CD4-positive, CD25-positive, alpha-beta regulatory T cell (primary cell): ENCODE measurements around the gene AFG1L. TPM values are rescaled to one million over a fixed set of nuclear protein-coding genes. Genes with fewer than 3 reads are reported as not detected.

Experiments
- ATAC-seq, 2 donors: fragments of 150-1000 bp; cut with Tn5 transposase; one replicate each; pipeline ENCODE4 v1.10.0; 2021; ENCODE audit warnings: low read depth in 2 of 2, moderate number of reproducible peaks in 2 of 2, moderate library complexity in 1 of 2
- DNase-seq, 3 donors: peaks; one replicate each; pipeline versions ENCODE4 v3.0.0 to v3.0.0-alpha.2; 2012 to 2022; ENCODE audit warnings: mixed read lengths in 1 of 3
- H3K27ac ChIP-seq: one replicate; pipeline ENCODE4 v1.7.0; 2013; ENCODE audit warnings: mild to moderate bottlenecking, low read length; ENCODE audit not compliant: insufficient read depth, poor library complexity, severe bottlenecking
- H3K27me3 ChIP-seq: one replicate; pipeline ENCODE4 v1.7.0; 2013; ENCODE audit warnings: low read length; ENCODE audit not compliant: control insufficient read depth, insufficient read depth
- H3K36me3 ChIP-seq: one replicate; pipeline ENCODE4 v1.7.0; 2013; ENCODE audit warnings: mild to moderate bottlenecking, low read length, moderate library complexity; ENCODE audit not compliant: control insufficient read depth, insufficient read depth
- H3K4me1 ChIP-seq: 2 replicates; pipeline ENCODE4 v1.7.0; 2013; ENCODE audit warnings: mild to moderate bottlenecking, low read length; ENCODE audit not compliant: insufficient read depth, control insufficient read depth, poor library complexity, severe bottlenecking
- H3K4me3 ChIP-seq: one replicate; pipeline ENCODE4 v1.7.0; 2013; ENCODE audit warnings: low read depth, mild to moderate bottlenecking, low read length, moderate library complexity
- H3K9me3 ChIP-seq, 2 experiments: 1 replicate in 1 of 2; 2 replicates in 1 of 2; pipeline ENCODE4 v1.7.0; 2013; ENCODE audit warnings: low read length in 2 of 2, mild to moderate bottlenecking in 1 of 2, moderate library complexity in 1 of 2; ENCODE audit not compliant: control insufficient read depth in 2 of 2
- H3K27ac Mint-ChIP-seq, 3 donors: one replicate each; pipeline ENCODE4 v1.8.0; 2020 to 2022; ENCODE audit warnings: mild to moderate bottlenecking in 3 of 3, mixed read lengths in 3 of 3, moderate library complexity in 2 of 3
- H3K27me3 Mint-ChIP-seq: one replicate; pipeline ENCODE4 v1.8.0; 2022; ENCODE audit warnings: mild to moderate bottlenecking, mixed read lengths
- H3K36me3 Mint-ChIP-seq: one replicate; pipeline ENCODE4 v1.8.0; 2020; ENCODE audit warnings: mixed read lengths
- H3K4me1 Mint-ChIP-seq, 4 donors: one replicate each; pipeline ENCODE4 v1.8.0; 2020 to 2022; ENCODE audit warnings: mixed read lengths in 4 of 4, mild to moderate bottlenecking in 1 of 4
- H3K4me3 Mint-ChIP-seq, 4 donors: one replicate each; pipeline ENCODE4 v1.8.0; 2020 to 2022; ENCODE audit warnings: mild to moderate bottlenecking in 4 of 4, mixed read lengths in 4 of 4, moderate library complexity in 3 of 4
- H3K9me3 Mint-ChIP-seq, 7 donors: one replicate each; pipeline ENCODE4 v1.8.0; 2020 to 2022; ENCODE audit warnings: mixed read lengths in 7 of 7, mild to moderate bottlenecking in 3 of 7, moderate library complexity in 2 of 7
- polyA plus RNA-seq, 4 donors: library from polyadenylated mRNA; unstranded; fragments of 300-500 nt; fragmentation: Illumina TruSeq; gene quantifications; one replicate each; pipeline ENCODE4 v1.2.3, GENCODE V29; 2021
- total RNA-seq: library from RNA; stranded (reverse); gene quantifications from one replicate; pipeline ENCODE4 v1.2.3, GENCODE V29; 2022

AFG1L gene
- total and polyA plus RNA-seq, 5 donors from 2014 or later, result 0.55 to 4.4 (median 2.2) TPM

GRCh38 chr6:108521616-108522107, 226.8 kb downstream of the AFG1L start:
- no peak overlapping the region for H3K4me3 ChIP-seq
- no peaks in the 10 kb centered on the region for H3K9me3 ChIP-seq
- Mint-ChIP-seq H3K9me3 (no peaks in the 10 kb centered on the region), H3K4me1 (no peaks in the 10 kb centered on the region), H3K4me3 (no peak overlapping the region), H3K36me3 (peaks cover 13% of the 10 kb centered on the region), H3K27me3 (no peaks in the 10 kb centered on the region), H3K27ac (no peak overlapping the region)
- ATAC-seq, result no peak
- peaks cover 4% of the 10 kb centered on the region for H3K36me3 ChIP-seq
- H3K27me3 ChIP-seq, result no peaks in the 10 kb centered on the region
- H3K27ac ChIP-seq, result no peak overlapping the region
- no peaks in the 10 kb centered on the region for H3K4me1 ChIP-seq
- no peak for DNase-seq

DNA sequence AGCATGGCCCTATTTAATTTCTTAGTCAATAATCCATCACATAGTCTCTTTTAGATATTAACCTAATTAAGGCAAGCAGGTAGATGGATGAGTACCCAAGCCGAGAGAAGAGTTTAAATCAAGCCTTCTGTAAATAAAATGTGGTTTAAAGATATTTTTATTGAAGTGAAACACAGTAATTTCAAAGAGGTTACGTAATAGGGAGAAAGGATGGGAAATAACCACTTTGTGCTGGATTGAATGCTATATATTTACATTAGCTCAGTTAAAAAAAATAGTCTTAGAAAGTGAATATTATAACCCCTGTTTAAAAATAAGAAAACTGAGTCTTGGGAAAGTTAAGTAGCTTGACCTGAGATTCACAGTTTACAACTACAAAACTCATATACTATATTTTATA, 228.8 kb downstream of the AFG1L start:
- H3K27ac Mint-ChIP-seq, result no peak overlapping the region
- Histone ChIP-seq H3K27me3 (no peaks in the 10 kb centered on the region), H3K27ac (no peak overlapping the region), H3K4me1 (no peaks in the 10 kb centered on the region), H3K36me3 (peaks cover 4% of the 10 kb centered on the region), H3K4me3 (no peak overlapping the region), H3K9me3 (no peaks in the 10 kb centered on the region)
- DNase-seq (no peak), ATAC-seq (no peak)
- no peaks in the 10 kb centered on the region for H3K9me3 Mint-ChIP-seq
- peaks cover 13% of the 10 kb centered on the region for H3K36me3 Mint-ChIP-seq
- no peak overlapping the region for H3K4me3 Mint-ChIP-seq
- no peaks in the 10 kb centered on the region for H3K27me3 Mint-ChIP-seq
- no peaks in the 10 kb centered on the region for H3K4me1 Mint-ChIP-seq

GRCh38 chr6:108524528-108525248, 229.8 kb downstream of the AFG1L start:
- DNase-seq, result no peak
- Mint-ChIP-seq H3K9me3 (no peaks in the 10 kb centered on the region), H3K27me3 (no peaks in the 10 kb centered on the region), H3K4me1 (no peaks in the 10 kb centered on the region), H3K36me3 (peaks cover 13% of the 10 kb centered on the region), H3K4me3 (no peak overlapping the region), H3K27ac (no peak overlapping the region)
- Histone ChIP-seq H3K36me3 (peaks cover 4% of the 10 kb centered on the region), H3K4me1 (no peaks in the 10 kb centered on the region), H3K9me3 (no peaks in the 10 kb centered on the region), H3K27ac (no peak overlapping the region), H3K27me3 (no peaks in the 10 kb centered on the region), H3K4me3 (no peak overlapping the region)
- ATAC-seq, result no peak

GRCh38 chr6:108526739-108527174, 231.9 kb downstream of the AFG1L start:
- H3K9me3 ChIP-seq, result no peaks in the 10 kb centered on the region
- Mint-ChIP-seq H3K4me1 (no peaks in the 10 kb centered on the region), H3K27me3 (no peaks in the 10 kb centered on the region), H3K9me3 (no peaks in the 10 kb centered on the region), H3K4me3 (no peak overlapping the region), H3K27ac (no peak overlapping the region), H3K36me3 (peaks cover 13% of the 10 kb centered on the region)
- H3K27ac ChIP-seq, result no peak overlapping the region
- no peaks in the 10 kb centered on the region for H3K27me3 ChIP-seq
- ATAC-seq (no peak), DNase-seq (peak in 2 of 3 donors; percentile 16 to 28)
- no peaks in the 10 kb centered on the region for H3K36me3 ChIP-seq
- H3K4me3 ChIP-seq, result no peak overlapping the region
- no peaks in the 10 kb centered on the region for H3K4me1 ChIP-seq

GRCh38 chr6:108528878-108529277, 234.0 kb downstream of the AFG1L start:
- Histone ChIP-seq H3K36me3 (no peaks in the 10 kb centered on the region), H3K27me3 (no peaks in the 10 kb centered on the region), H3K9me3 (no peaks in the 10 kb centered on the region), H3K4me3 (no peak overlapping the region), H3K4me1 (no peaks in the 10 kb centered on the region), H3K27ac (no peak overlapping the region)
- Mint-ChIP-seq H3K4me3 (no peak overlapping the region), H3K27me3 (no peaks in the 10 kb centered on the region), H3K9me3 (no peaks in the 10 kb centered on the region), H3K36me3 (peaks cover 4% of the 10 kb centered on the region), H3K27ac (peak overlapping the region in 1 of 3 donors; percentile 5), H3K4me1 (no peaks in the 10 kb centered on the region)
- DNase-seq (no peak), ATAC-seq (no peak)

DNA sequence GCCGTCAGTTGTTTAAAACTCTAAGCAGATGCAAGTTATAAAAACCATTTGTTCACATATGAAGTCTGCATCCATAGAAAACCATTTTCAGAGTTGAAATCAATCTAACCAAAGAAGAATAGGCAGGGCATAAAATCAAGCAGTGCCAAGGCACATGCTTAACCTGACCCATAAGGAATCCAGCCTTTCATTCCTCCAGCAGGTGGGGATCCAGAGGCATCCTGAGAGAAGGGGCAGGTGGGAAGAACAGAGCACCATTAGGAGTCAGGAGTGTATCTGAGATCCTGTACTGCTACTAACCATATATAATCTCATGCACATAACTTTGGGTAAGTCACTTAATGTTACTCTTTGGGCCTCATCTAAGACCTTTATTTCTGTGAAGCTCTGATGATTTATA, 236.5 kb downstream of the AFG1L start:
- Histone ChIP-seq H3K27me3 (no peaks in the 10 kb centered on the region), H3K36me3 (no peaks in the 10 kb centered on the region), H3K9me3 (no peaks in the 10 kb centered on the region), H3K4me3 (no peak overlapping the region), H3K27ac (no peak overlapping the region), H3K4me1 (no peaks in the 10 kb centered on the region)
- Mint-ChIP-seq H3K27me3 (no peaks in the 10 kb centered on the region), H3K9me3 (no peaks in the 10 kb centered on the region), H3K27ac (no peak overlapping the region), H3K4me1 (no peaks in the 10 kb centered on the region), H3K36me3 (peaks cover 3% of the 10 kb centered on the region), H3K4me3 (no peak overlapping the region)
- no peak for ATAC-seq
- DNase-seq, result no peak

GRCh38 chr6:108535114-108535742, 240.4 kb downstream of the AFG1L start:
- H3K4me3 ChIP-seq, result no peak overlapping the region
- H3K27me3 ChIP-seq, result no peaks in the 10 kb centered on the region
- no peaks in the 10 kb centered on the region for H3K36me3 ChIP-seq
- DNase-seq, result no peak
- H3K4me3 Mint-ChIP-seq, result no peak overlapping the region
- no peaks in the 10 kb centered on the region for H3K4me1 Mint-ChIP-seq
- H3K9me3 ChIP-seq, result peaks cover 0 to 5% of the 10 kb centered on the region in 2 experiments
- peaks cover 10% of the 10 kb centered on the region for H3K27me3 Mint-ChIP-seq
- H3K9me3 Mint-ChIP-seq, result peaks cover 0 to 6% (median 0%) of the 10 kb centered on the region in 7 donors
- no peaks in the 10 kb centered on the region for H3K36me3 Mint-ChIP-seq
- H3K27ac Mint-ChIP-seq, result peak overlapping the region in 1 of 3 donors; percentile 37
- ATAC-seq, result no peak
- H3K27ac ChIP-seq, result no peak overlapping the region
- no peaks in the 10 kb centered on the region for H3K4me1 ChIP-seq
